Measurements from ENCODE around the gene UFSP2.

DNA sequence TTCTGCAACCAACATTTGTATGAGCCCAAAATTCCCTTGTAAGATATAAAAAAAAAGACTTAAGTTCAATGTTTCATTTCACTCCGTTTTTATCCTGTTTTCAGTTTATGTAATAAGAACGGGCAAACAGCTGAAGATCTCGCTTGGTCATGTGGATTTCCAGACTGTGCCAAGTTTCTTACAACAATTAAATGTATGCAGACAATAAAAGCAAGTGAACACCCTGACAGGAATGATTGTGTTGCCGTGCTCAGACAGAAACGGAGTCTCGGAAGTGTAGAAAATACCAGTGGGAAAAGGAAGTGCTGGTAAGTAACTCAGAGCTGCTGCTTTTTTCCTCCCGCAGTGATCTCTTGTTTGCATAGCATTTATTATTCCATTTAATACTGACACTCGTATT, 26.3 kb downstream of the UFSP2 start:
- no peak for TF ChIP-seq POLR2AphosphoS5 (IDR thresholded peaks at IDR 0.05; ENCODE audit: low read depth)
- TF ChIP-seq, protein P1, sequence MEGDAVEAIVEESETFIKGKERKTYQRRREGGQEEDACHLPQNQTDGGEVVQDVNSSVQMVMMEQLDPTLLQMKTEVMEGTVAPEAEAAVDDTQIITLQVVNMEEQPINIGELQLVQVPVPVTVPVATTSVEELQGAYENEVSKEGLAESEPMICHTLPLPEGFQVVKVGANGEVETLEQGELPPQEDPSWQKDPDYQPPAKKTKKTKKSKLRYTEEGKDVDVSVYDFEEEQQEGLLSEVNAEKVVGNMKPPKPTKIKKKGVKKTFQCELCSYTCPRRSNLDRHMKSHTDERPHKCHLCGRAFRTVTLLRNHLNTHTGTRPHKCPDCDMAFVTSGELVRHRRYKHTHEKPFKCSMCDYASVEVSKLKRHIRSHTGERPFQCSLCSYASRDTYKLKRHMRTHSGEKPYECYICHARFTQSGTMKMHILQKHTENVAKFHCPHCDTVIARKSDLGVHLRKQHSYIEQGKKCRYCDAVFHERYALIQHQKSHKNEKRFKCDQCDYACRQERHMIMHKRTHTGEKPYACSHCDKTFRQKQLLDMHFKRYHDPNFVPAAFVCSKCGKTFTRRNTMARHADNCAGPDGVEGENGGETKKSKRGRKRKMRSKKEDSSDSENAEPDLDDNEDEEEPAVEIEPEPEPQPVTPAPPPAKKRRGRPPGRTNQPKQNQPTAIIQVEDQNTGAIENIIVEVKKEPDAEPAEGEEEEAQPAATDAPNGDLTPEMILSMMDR (IDR thresholded peaks at IDR 0.05; ENCODE audit: insufficient read depth, low read length) = no peak
- TF ChIP-seq GABPA (IDR thresholded peaks at IDR 0.05; ENCODE audit: low read depth) = no peak
- no peak for TF ChIP-seq SPI1 (IDR thresholded peaks at IDR 0.05; ENCODE audit: borderline replicate concordance, low read depth)
